Gastrocnemius medialis (tissue), 4 donors: ENCODE results near the gene DPH3. TPM values are rescaled to one million over a fixed set of nuclear protein-coding genes. Genes with fewer than 3 reads are reported as not detected.

Experiments
- ATAC-seq, 2 donors: fragments of 150-250 bp; one replicate each; pipeline ENCODE4 v1.9.1; 2016
- DNase-seq, 2 donors: peaks; one replicate each; pipeline ENCODE4 v3.0.0-alpha.2; 2019
- H3K27ac ChIP-seq, 4 donors: fragments of 200-600 bp; sonication (generic); 1 replicate in 1 of 4; 2 replicates in 3 of 4; pipeline ENCODE4 v1.5.1; 2016 to 2018; ENCODE audit warnings: mild to moderate bottlenecking in 2 of 4, moderate library complexity in 1 of 4
- H3K27me3 ChIP-seq, 3 donors: fragments of 200-600 bp; sonication (generic) in 2 of 3; 1 replicate in 1 of 3; 2 replicates in 2 of 3; pipeline versions ENCODE4 v1.5.1 to v1.6.0; 2016 to 2019; ENCODE audit warnings: mild to moderate bottlenecking in 1 of 3, moderate library complexity in 1 of 3
- H3K36me3 ChIP-seq, 2 donors: fragments of 200-600 bp; sonication (generic) in 1 of 2; one replicate each; pipeline ENCODE4 v1.5.1; 2017 to 2018
- H3K4me1 ChIP-seq, 2 donors: fragments of 200-600 bp; sonication (generic) in 1 of 2; one replicate each; pipeline ENCODE4 v1.5.1; 2016 to 2017; ENCODE audit warnings: mild to moderate bottlenecking in 2 of 2
- H3K4me3 ChIP-seq, 4 donors: fragments of 200-600 bp; sonication (generic) in 3 of 4; 1 replicate in 1 of 4; 2 replicates in 3 of 4; pipeline ENCODE4 v1.5.1; 2016 to 2019; ENCODE audit warnings: mild to moderate bottlenecking in 2 of 4
- H3K9me3 ChIP-seq, 3 donors: fragments of 200-600 bp; sonication (generic) in 2 of 3; 1 replicate in 1 of 3; 2 replicates in 2 of 3; pipeline ENCODE4 v1.5.1; 2016 to 2019
- POLR2A ChIP-seq, 2 donors: fragments of 450-650 bp; IDR thresholded peaks; one replicate each; pipeline ENCODE4 v1.6.1; 2017; ENCODE audit warnings: antibody characterized with exemption in 2 of 2, mild to moderate bottlenecking in 2 of 2, moderate library complexity in 2 of 2
- in situ Hi-C, 4 donors: fragments of 200-750 bp; cut with MboI; loops; one replicate each; pipeline versions ENCODE4 v1.15.0 to v1.8.0; 2017; ENCODE audit warnings: low sequenced_read_pairs in 4 of 4
- intact Hi-C: fragments of 100-400 bp; cut with DNase I; formaldehyde crosslinking; loops from one replicate; pipeline ENCODE4 v1.15.1; 2023; ENCODE audit warnings: low total_unique reads
- total RNA-seq, 4 donors: library from RNA; depleted of rRNA; stranded (reverse); fragments of >200 nt; gene quantifications; one replicate each; pipeline versions ENCODE4 v1.1.0 to v1.2.3, GENCODE V29; 2016
- TF ChIP-seq, protein P1 (sequence below), 5 experiments: fragments of 450-650 bp in 3 of 5; fragments of 200-600 bp in 2 of 5; sonication (generic) in 2 of 5; IDR thresholded peaks in 4 of 5; conservative IDR thresholded peaks in 1 of 5; 1 replicate in 4 of 5; 2 replicates in 1 of 5; pipeline ENCODE4 v1.5.1; 2016 to 2019; ENCODE audit warnings: antibody characterized with exemption in 5 of 5, mild to moderate bottlenecking in 3 of 5, moderate library complexity in 3 of 5

DPH3 gene
- total RNA-seq, 4 donors from 2014 or later: 40.3 to 66.6 (median 44.2) TPM

GRCh38 chr3:16211176-16211904, 53.4 kb downstream of the DPH3 start:
- intact Hi-C loops: no loop called here
- Histone ChIP-seq H3K36me3 (peaks cover 0 to 24% of the 10 kb centered on the region in 2 donors), H3K4me1 (no peaks in the 10 kb centered on the region), H3K27ac (no peak overlapping the region), H3K27me3 (no peaks in the 10 kb centered on the region), H3K9me3 (no peaks in the 10 kb centered on the region), H3K4me3 (no peak overlapping the region)
- TF ChIP-seq, protein P1, sequence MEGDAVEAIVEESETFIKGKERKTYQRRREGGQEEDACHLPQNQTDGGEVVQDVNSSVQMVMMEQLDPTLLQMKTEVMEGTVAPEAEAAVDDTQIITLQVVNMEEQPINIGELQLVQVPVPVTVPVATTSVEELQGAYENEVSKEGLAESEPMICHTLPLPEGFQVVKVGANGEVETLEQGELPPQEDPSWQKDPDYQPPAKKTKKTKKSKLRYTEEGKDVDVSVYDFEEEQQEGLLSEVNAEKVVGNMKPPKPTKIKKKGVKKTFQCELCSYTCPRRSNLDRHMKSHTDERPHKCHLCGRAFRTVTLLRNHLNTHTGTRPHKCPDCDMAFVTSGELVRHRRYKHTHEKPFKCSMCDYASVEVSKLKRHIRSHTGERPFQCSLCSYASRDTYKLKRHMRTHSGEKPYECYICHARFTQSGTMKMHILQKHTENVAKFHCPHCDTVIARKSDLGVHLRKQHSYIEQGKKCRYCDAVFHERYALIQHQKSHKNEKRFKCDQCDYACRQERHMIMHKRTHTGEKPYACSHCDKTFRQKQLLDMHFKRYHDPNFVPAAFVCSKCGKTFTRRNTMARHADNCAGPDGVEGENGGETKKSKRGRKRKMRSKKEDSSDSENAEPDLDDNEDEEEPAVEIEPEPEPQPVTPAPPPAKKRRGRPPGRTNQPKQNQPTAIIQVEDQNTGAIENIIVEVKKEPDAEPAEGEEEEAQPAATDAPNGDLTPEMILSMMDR (IDR thresholded peaks at IDR 0.05 in 4 of 5, conservative IDR thresholded peaks at IDR 0.05 in 1 of 5): no peak
- TF ChIP-seq POLR2A (IDR thresholded peaks at IDR 0.05): no peak
- in situ Hi-C loops: no loop called here
- DNase-seq: no peak
- ATAC-seq: no peak

Other genes with a start within 250 kb of the DPH3 start
- 10 to 100 TPM; 57.6 to 94.0 (median 79.6) TPM for gene GALNT15, start 90.3 kb downstream of the DPH3 start, total RNA-seq
- 10 to 100 TPM; 12.3 to 28.6 (median 17.1) TPM for gene OXNAD1, start 269 bp upstream of the DPH3 start, total RNA-seq
- gene RFTN1, start 248.8 kb upstream of the DPH3 start, total RNA-seq: 10 to 100 TPM; 10.7 to 22.8 (median 11.7) TPM